ENCODE measurements around the gene KRTAP4-12.
"Not testable (repeated sequence)": the region's sequence is repeated elsewhere in the genome, so short reads cannot be mapped to it uniquely, and the experiment has no call there.

Gene KRTAP4-12

DNA sequence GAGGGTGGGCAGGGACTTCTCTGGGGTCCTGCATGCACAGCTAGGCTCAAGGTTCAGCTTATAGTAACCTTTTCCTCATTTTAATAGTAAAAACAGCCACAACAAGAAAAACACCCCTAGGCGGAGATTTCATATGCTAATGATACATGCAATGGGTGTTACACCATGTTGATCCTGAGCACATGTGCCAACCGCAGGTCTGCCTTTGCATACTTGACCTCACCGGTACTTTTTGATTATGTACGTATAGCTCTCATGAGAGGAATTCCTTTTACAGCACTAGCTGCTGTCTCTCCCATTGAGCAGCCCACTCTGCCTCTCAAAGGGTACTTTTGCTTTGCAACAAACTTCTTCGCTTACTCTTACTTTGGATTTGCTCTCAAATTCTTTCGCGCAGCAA, 27.9 kb downstream of the KRTAP4-12 start:
- no peak for DNase-seq (ENCODE audit: low read depth)

DNA sequence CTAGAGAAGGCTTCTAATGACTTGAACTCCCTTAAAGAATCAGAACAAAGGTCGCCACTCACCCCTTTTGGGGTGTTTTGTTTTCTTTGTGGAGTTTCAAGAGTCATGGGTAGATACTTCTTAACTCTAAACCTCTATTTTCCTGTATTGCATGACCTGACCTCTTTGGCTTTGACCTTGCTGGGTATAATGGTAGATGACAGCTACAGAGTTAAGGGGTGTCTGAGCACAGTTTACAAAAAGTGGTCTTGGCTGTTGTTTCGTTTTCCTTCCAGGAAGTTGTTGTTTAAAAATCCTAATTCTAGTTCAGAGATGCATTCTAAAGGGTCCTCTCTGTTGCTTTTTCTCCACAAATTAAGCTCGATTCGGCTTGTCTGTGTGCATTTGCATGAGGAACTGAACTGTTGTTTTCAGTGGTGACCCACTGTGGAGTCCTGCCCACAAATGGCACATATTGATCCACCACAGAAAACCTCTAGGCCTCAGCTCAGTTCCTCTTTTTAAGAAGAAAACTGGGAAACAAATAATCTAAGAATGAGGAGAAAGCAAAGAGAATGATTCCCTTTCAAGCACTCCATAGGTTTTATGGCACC, 35.1 kb downstream of the KRTAP4-12 start:
- DNase-seq (ENCODE audit: low read depth) = not testable (repeated sequence)

GRCh38 chr17:41084100-41084856, 39.7 kb downstream of the KRTAP4-12 start, which contains the start of gene KRTAP4-7:
Gene KRTAP4-7, plus strand, starts transcription at chr17:41084150. Its CDS starts 57 bp downstream, at chr17:41084207.
- DNase-seq (ENCODE audit: low read depth) = not testable (repeated sequence)

DNA sequence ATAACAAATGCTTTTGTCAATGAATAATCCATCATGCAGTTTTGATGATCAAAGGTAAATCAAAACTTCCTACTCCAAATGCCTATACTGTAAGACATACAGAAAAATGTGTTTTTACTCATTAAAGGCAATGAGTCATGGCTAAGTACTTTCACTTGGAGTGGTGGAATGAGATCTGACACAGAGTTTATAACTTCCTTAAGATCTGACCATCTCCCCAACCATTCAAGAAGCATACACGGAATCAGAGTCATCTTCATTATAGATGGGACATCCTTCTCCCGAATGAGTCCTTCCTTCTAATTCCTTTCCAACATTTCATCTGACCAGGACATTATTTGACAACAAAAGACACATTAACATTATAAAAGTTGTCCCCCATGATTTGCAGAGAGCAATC, 40.6 kb downstream of the KRTAP4-12 start:
- not testable (repeated sequence) for DNase-seq (ENCODE audit: low read depth)

DNA sequence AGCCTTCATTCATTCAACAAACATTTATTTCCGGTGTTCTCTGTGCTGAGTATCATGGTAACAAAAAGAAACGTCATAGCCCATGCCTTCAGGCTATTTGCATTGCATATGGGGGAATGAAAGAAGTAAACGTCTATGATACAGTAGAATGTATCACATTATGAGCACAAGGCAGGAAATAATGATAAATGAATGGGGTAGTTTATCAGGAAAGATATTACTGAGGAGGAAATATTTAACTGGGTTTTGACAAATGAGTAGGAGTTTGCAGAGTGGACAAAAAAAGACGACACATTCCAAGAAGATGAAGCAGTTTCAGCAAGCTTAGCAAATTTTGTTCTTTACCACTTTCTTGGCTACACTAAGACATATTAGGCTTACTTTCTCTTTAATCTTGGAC, 41.4 kb downstream of the KRTAP4-12 start:
- DNase-seq (ENCODE audit: low read depth) = no peak

DNA sequence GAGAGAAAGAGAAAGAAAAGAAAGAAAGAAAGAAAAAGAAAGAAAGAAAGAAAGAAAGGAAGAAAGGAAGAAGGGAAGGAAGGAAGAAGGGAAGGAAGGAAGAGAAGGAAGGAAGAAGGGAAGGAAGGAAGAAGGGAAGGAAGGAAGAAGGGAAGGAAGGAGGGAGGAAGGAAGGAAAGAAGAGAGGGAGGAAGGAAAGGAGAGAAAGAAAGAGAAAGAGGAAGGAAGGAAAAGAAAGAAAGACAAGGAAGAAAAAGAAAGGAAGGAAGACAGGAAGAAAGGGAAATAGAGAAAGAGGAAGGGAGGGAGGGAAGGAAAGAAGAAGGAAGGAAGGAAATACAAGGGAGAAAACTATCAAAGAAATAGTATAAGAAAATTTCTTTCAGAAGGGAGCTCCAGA, 47.2 kb downstream of the KRTAP4-12 start:
- no peak for DNase-seq (ENCODE audit: low read depth)

GRCh38 chr17:41073676-41074075, 50.3 kb downstream of the KRTAP4-12 start:
- DNase-seq (ENCODE audit: low read depth) = no peak

Data from T follicular helper cell (primary cell).